ENCODE data around the gene ETFA. TPM values are rescaled to one million over a fixed set of nuclear protein-coding genes. Genes with fewer than 3 reads are reported as not detected.
A peak's percentile ranks its signal among the peaks of the same experiment; 100 is the strongest.
"Not testable (repeated sequence)": the region's sequence is repeated elsewhere in the genome, so short reads cannot be mapped to it uniquely, and the experiment has no call there.

ETFA gene
- polyA plus RNA-seq, 3 donors = 153 to 173 (median 166) TPM

- DNase-seq (ENCODE audit: extremely low read depth in 1 of 11, low read depth in 9 of 11, low spot score in 4 of 11) = no peak
Observed at GRCh38 chr15:76334438-76335306, 23.4 kb upstream of the ETFA start.

DNA sequence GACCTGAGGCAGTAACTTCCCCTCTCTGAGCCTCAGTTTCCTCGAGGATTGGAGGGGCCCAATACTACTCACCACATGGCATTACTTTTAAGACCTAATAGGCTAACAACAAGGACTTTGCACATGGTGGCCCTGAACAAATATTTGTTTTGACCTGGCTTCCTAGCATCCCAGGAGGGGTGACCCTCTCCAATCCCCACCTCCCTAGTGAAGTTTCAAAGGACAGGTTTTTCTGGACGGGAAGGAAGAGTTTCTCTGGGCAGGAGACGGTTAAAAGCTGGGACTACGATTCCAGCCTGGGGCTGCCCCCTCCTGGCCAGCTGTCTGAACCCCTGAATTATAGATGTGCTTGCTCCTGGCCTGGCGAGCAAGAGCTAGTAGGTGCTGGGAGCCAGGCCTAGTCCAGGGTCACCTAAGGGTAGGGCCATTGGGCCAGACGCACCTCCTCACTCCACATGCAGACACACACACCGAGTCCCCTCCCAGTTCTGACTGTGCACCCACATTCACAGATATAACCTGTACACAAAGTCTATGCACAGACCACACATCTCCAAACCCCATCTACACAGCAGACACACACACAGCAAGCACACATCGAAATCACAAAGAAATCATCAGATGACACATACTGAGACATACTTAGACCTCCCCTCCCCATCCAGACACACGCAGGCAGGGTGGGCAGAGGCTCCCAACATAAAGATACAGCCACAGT, 22.6 kb upstream of the ETFA start:
- DNase-seq (ENCODE audit: extremely low read depth in 1 of 11, low read depth in 9 of 11, low spot score in 4 of 11) = no peak

DNA sequence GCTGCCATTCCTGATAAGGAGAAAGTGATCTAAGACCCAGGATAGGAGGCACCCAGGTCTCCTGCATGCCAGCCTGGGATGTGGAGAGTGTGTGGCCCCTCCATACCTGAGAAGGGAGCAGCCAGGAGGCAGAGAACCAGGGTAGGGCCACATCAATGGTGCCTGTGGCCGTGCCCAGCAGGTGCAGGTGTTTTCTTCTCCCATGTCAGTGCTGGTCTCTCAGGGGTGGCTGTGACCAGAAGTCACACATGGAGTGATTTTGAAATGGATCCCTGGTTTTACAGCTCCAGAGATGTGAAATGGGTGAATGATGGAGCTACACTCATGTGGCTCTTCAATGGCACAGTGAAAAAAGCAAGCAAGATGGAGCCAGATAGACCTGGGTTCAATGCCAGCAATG, 22.0 kb upstream of the ETFA start:
- no peak for DNase-seq (ENCODE audit: extremely low read depth in 1 of 11, low read depth in 9 of 11, low spot score in 4 of 11)

GRCh38 chr15:76332796-76333195, 21.5 kb upstream of the ETFA start:
- no peak for DNase-seq (ENCODE audit: extremely low read depth in 1 of 11, low read depth in 9 of 11, low spot score in 4 of 11)

DNA sequence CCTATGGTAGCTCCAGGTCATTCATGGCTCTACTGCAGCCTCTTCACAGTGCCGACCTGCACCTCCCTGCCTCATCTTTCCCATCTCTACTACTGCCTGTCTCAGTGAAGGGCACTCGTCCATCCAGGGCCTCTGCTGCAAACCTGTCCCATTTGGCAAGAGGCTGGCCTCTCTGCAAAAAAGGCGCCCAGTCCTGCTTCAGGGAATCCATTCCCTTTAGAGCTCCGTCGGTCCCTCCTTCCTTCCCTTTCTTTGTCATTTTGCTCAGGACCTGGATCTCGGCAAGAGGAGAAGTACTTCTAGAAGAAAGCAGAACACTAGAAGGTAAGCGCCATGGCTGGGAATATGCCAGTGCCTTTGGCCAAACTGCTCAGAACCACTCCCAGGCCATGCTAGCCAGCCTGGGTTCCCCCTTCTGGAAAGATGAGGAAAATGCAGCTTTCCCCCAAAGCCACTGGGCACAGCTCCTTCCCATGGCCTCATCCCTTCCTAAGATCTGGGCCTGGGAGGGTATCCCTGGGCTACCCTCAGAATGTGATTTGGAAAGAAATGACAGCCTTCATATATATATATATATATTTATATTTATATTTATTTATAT, 18.9 kb upstream of the ETFA start:
- peak in 1 of 11 donors; percentile 15 for DNase-seq (ENCODE audit: extremely low read depth in 1 of 11, low read depth in 9 of 11, low spot score in 4 of 11)

DNA sequence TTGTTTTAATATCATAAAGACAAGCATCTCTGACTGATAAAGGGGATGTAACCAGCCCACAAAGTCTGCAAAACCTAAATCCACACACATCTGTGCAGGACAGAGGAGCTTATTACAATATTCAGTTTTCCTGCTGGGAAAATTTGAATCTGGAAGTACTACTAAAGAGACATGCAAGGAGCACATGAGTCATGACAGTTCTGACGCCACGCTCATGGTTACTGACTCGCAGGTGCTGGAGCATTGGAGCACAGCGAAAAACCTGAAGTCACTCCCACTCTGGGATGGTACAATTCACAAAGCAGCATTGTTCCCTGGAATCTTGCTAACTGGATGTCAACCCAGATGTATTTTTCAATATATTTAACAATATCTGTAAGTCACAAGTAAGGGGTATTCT, 17.7 kb upstream of the ETFA start:
- no peak for DNase-seq (ENCODE audit: extremely low read depth in 1 of 11, low read depth in 9 of 11, low spot score in 4 of 11)

DNA sequence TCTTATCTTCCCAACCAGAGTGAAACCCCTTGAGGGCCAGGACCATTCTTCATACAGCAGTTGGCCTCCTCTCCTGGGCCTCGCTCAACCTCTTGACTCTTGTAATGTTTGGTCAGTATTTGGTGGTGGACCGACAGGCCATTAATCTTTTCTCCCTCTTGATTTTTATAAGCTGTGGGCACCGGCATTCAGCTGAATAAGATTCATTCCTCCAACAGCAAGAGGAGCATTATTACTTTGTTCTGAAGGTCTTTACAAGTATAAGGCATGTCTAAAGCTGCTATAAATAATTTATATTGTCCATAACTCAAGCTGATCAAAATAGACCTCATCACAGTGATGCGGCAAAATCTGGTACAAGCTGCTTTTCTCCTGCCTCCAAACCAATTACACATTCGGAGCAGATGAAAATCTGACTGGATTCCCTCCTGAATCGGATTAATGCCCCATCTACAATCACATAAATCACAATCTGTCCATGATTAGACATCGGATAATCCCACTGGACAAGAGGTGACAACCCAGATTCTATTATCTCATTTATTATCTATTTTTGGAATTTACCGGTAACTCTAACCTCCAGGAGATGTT, 16.9 kb upstream of the ETFA start:
- DNase-seq (ENCODE audit: extremely low read depth in 1 of 11, low read depth in 9 of 11, low spot score in 4 of 11) = no peak

GRCh38 chr15:76327191-76328105, 16.2 kb upstream of the ETFA start:
- no peak for DNase-seq (ENCODE audit: extremely low read depth in 1 of 11, low read depth in 9 of 11, low spot score in 4 of 11)

- DNase-seq (ENCODE audit: extremely low read depth in 1 of 11, low read depth in 9 of 11, low spot score in 4 of 11) = no peak
Observed at GRCh38 chr15:76325704-76326103, 14.4 kb upstream of the ETFA start.

- no peak for DNase-seq (ENCODE audit: extremely low read depth in 1 of 11, low read depth in 9 of 11, low spot score in 4 of 11)
Observed at GRCh38 chr15:76324066-76324465, 12.8 kb upstream of the ETFA start.

- DNase-seq (ENCODE audit: extremely low read depth in 1 of 11, low read depth in 9 of 11, low spot score in 4 of 11) = no peak
Observed at GRCh38 chr15:76321602-76322001, 10.3 kb upstream of the ETFA start.

DNA sequence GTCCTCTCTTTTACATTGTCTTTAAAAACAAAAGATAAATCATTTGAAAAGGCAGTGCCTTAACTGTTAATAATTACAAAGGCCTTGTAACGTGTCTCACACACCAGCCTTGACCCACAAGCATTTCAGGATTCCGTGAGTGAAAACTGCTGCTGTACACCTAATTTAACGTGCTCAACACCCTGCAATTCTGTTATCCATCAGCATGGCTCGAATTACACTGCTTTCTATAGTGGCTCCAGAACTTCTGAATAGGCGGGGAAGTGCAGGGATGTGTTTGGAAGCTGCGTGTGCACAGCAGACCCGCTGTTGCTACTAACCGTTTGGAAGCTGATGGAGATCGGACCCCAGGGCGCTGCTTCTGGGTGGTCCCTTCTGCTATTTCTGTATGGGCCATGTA, 9.9 kb upstream of the ETFA start:
- DNase-seq (ENCODE audit: extremely low read depth in 1 of 11, low read depth in 9 of 11, low spot score in 4 of 11) = no peak

DNA sequence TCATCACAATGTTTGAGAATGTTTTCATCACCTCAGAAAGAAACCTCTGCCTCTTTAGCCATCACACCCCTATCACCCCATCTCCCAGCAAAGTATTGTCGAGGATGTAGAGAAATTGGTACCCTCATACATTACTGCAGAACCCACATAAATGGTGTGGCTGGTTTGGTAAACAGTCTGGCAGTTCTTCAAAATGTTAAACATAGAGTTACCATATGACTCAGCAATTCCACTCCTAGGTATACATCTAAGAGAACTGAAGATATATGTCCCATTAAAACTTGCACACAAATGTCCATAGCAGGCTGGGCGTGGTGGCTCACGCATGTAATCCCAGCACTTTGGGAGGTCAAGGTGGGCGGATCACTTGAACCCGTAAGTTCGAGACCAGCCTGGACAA, 8.7 kb upstream of the ETFA start:
- no peak for DNase-seq (ENCODE audit: extremely low read depth in 1 of 11, low read depth in 9 of 11, low spot score in 4 of 11)

DNA sequence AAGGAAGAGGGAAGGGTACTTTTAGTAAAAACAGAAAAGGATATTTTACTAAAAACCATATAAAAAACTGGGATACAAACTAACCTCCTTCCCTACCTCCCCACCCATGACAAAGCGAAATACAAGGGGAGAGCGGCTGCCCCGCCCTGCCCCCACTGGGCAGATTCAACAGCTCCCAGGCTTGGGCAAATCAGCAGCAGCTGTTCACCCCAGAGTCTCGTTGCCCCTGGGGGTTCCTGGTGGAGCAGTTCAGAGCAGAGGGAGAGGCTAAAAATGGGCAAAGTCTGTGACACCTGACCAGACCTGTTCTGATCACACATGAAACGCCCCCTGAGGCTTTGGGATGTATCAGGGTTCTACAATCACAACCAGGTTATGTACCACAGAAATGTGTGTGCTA, 2.5 kb upstream of the ETFA start:
- DNase-seq (ENCODE audit: extremely low read depth in 1 of 11, low read depth in 9 of 11, low spot score in 4 of 11) = no peak

DNA sequence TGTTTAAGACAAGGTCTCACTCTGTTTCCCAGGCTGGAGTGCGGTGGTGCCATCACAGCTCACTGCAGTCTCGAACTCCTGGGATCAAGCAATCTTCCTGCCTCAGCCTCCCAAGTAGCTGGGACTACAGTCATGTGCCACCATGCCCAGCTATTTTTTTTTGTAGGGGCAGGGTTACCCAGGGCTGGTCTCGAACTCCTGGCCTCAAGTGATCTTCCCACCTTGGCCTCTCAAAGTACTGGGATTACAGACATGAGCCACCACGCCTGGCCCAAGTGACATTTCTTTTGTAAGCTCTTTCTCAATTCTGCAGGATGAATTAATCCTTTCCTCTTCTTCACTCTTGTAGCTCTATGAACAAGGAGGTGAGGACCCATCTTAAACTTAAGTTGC, 1.9 kb upstream of the ETFA start:
- DNase-seq (ENCODE audit: extremely low read depth in 1 of 11, low read depth in 9 of 11, low spot score in 4 of 11) = not testable (repeated sequence)

- DNase-seq (ENCODE audit: extremely low read depth in 1 of 11, low read depth in 9 of 11, low spot score in 4 of 11) = no peak
Observed at GRCh38 chr15:76312540-76313174, 1.4 kb upstream of the ETFA start.

DNA sequence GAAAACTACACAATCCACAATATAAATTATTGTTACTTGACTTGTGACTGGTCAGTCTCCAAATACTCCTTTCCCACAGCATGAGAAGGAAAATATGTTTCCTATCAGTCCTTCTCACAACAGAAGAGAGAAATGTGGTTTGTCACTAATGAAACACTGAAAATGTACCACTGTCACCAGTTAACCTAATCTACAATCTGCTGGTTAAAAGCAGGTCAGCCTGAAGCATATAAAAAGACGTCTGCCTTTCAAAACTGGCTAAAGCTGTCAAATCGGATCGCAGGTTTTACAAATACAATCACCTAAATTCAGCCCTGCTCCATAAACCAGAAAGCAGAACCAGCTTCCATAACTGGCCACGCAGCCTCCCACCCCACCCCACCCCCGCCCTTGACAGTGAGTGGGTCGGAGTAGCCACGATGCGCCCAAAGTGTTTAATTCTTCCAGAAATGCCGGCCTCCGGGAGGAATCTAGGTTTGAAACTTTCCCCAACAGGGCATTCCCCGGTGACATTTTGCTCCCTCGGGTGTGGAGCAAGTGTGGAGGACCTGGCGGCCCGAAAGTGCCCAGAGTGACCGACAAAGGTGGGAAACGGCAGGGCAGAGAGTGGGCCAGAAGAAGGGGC, 682 bp downstream of the ETFA start:
- peak in 3 of 11 donors; percentile 22 to 30 (median 28) for DNase-seq (ENCODE audit: extremely low read depth in 1 of 11, low read depth in 9 of 11, low spot score in 4 of 11)

Data from renal cortex interstitium (tissue), 11 donors.